Ovary (tissue), 3 donors: ENCODE measurements around the gene SGTB.

Experiments
- CTCF ChIP-seq, 3 donors: fragments of 450-650 bp in 2 of 3; fragments of 200-600 bp in 1 of 3; IDR thresholded peaks; one replicate each; pipeline versions ENCODE4 v1.5.1 to v1.8.0; 2016 to 2022; ENCODE audit warnings: antibody characterized with exemption in 3 of 3, mild to moderate bottlenecking in 1 of 3
- EP300 ChIP-seq: sonication (generic); formaldehyde crosslinking; IDR thresholded peaks from one replicate; pipeline ENCODE4 v1.6.1; 2017; ENCODE audit warnings: antibody characterized with exemption
- donor health status: DM: no; HTN: no; CAD: no.

DNA sequence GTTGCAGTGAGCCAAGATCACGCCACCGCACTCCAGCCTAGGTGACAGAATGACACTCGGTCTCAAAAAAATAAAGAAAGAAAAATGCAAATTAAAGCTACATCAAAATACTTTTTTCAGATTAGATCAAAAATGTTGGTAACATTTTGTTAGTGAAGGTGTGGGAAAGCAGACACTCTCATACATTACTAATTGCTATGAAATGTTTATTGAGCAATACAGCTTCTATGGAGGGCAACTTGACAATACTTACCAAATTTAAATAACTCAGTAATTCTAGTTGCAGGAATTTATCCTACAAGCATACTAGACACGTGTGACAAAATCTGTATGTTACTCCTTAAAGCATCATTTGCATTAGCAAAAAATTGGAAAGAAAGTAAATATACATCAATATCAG, 101.9 kb downstream of the SGTB start:
- TF ChIP-seq CTCF (IDR thresholded peaks at IDR 0.05) (no peak), EP300 (no peak)
